DMS 273 (cell line): ENCODE data around the gene SNX11.

Experiments
- DNase-seq: peaks from one replicate; lab custom pipeline; 2025; ENCODE audit not compliant: unreplicated experiment; lab: John Stamatoyannopoulos, UW

Gene SNX11

GRCh38 chr17:48095611-48096010, 12.0 kb upstream of the SNX11 start:
- no peak for DNase-seq

DNA sequence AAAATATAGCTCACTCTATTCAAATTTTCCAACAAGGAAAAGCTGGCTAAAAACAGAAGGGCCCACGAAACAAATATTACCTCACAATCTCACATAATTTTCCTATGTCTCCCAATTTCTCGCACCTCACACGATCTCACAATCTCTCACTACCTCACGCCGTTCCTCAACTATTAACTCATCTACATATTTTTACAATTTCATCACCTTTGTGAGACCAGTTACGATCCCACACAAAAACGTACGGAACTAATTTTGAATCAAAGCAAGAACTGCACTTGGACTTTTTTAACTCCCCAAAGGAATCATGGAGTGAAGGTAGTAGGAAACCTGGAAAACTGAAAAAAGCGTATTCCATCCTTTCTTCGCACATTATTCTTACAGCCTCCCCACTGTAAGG, 7.4 kb upstream of the SNX11 start:
- no peak for DNase-seq

GRCh38 chr17:48100591-48101011, 7.0 kb upstream of the SNX11 start:
- peak; percentile 88 for DNase-seq

GRCh38 chr17:48101012-48101720, 6.4 kb upstream of the SNX11 start, which contains the start of gene CBX1:
CBX1 (minus strand) TSS chr17:48101478; CDS start chr17:48077004, 24,474 bp downstream.
- peak; percentile 99 for DNase-seq

GRCh38 chr17:48102043-48102750, 5.4 kb upstream of the SNX11 start:
- DNase-seq: no peak

DNA sequence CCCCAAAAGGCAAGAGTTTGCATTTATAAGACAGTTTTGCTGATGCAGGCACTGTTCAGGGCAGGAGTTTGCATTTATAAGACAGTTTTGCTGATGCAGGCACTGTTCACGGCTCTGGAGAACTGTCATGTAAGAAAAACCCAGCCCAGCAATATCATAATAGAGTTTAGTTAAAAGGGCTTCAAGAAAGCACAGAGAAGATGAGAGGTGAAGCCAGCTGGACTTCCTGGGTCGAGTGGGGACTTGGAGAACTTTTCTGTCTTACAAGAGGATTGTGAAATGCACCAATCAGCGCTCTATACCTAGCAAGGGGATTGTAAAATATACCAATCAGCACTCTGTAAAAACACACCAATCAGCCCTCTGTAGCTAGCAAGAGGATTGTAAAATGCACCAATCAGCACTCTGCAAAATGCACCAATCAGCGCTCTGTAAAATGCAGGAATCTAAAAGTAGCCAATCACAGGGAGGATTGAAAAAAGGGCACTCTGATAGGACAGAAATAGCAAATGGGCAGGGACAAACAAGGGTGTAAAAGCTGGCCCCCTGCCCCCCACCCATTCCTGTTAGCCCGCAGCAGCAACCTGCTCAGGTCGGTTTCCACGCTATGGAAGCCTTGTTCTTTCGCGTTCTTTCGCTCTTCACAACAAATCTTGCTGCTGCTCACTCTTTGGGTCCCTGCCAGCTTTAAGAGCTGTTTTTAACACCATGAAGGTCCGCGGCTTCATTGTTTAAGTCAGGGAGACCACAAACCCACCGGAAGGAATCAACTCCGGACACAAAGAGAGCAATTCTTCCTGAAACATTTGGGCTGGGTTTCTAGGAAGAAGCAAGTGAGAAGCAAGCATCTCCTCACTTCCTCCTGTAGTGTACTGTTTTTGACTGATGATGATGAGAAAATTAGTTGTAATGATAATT, 4.5 kb upstream of the SNX11 start:
- DNase-seq: peak; percentile 30

- no peak for DNase-seq
These were observed 3.1 kb upstream of the SNX11 start for GRCh38 chr17:48104440-48104839.

GRCh38 chr17:48106802-48107136, 797 bp upstream of the SNX11 start:
- no peak for DNase-seq

DNA sequence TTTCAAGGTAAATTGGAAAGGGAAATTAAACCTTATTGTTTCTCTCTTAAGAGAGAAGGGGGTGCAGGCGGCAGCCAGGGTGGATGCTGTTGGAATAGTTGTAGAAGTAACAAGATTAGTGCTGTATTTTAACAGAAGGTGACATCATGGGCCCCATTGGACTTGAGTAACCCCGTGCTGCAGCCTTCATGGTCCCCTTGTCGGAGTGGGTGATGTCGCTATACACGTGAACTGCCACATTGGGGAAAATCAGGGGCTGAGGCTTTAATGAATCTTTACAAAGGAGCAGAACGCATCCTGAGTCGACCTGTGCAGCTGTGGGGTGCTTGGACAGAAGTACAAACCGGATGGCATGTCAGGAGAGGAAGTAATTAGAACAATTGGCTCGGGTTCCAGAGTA, 3.2 kb downstream of the SNX11 start:
- no peak for DNase-seq

DNA sequence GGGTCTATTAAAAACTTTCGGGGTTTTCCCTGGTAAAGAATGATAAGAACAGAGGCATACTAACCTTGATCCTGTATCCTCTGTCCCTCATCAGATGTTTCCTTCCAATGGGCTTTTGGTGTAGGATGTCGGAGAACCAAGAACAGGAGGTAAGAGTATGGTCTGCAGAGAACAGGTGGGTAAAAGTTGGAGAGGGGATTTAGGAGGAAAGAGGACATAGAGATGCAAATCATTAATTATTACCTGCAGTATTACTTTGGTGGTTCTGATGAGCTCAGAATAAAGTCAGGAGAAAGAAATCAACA, 4.3 kb downstream of the SNX11 start:
- DNase-seq: no peak

DNA sequence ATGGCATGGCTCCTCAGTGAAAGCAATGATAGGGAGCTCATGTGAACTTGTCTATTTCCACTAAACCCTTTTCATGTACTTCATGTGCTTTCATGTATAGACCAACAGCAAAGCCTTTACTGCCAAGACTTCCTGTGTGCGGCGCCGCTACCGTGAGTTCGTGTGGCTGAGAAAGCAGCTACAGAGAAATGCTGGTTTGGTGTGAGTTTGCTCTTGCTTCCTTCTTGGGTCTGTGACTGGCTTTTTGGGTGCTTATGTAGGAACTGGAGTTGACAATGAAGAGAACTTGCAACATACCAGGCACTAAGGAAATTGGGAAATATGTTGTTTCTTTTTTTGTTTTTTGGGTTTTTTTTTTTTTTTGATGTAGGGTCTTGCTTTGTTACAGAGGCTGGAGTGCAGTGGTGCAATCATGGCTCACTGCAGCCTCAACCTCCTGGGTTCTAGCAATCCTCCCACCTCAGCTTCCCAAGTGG, 5.7 kb downstream of the SNX11 start:
- no peak for DNase-seq

GRCh38 chr17:48121923-48122664, 14.5 kb downstream of the SNX11 start:
- no peak for DNase-seq

- DNase-seq: peak; percentile 67
These were observed 15.1 kb downstream of the SNX11 start for GRCh38 chr17:48122665-48123045.

GRCh38 chr17:48123111-48123510, 15.5 kb downstream of the SNX11 start:
- peak; percentile 96 for DNase-seq

- DNase-seq: no peak
These were observed 16.3 kb downstream of the SNX11 start for GRCh38 chr17:48123776-48124388.

- DNase-seq: peak; percentile 50
These were observed 18.4 kb downstream of the SNX11 start for GRCh38 chr17:48125829-48126531.

GRCh38 chr17:48126532-48126850, 18.9 kb downstream of the SNX11 start:
- no peak for DNase-seq

- DNase-seq: peak; percentile 93
These were observed 19.9 kb downstream of the SNX11 start for GRCh38 chr17:48127371-48128051.

GRCh38 chr17:48128400-48128799, 20.8 kb downstream of the SNX11 start:
- no peak for DNase-seq

- DNase-seq: no peak
These were observed 22.4 kb downstream of the SNX11 start for GRCh38 chr17:48129981-48130380.
